RCC 7860 (cell line): Measurements from ENCODE around the gene MRPL55.

Experiments used
- DNase-seq: peaks from one replicate; pipeline ENCODE4 v3.0.0-alpha.2; 2015; ENCODE audit warnings: low spot score
- FAIRE-seq: peaks from 2 replicates; lab custom pipeline; 2012; peaks lifted over from hg19 to GRCh38; lab: Jason Lieb, UNC

MRPL55 gene

GRCh38 chr1:228073857-228074545 lies 35.1 kb downstream of the MRPL55 start:
- DNase-seq (no peak), FAIRE-seq (no peak)

DNA sequence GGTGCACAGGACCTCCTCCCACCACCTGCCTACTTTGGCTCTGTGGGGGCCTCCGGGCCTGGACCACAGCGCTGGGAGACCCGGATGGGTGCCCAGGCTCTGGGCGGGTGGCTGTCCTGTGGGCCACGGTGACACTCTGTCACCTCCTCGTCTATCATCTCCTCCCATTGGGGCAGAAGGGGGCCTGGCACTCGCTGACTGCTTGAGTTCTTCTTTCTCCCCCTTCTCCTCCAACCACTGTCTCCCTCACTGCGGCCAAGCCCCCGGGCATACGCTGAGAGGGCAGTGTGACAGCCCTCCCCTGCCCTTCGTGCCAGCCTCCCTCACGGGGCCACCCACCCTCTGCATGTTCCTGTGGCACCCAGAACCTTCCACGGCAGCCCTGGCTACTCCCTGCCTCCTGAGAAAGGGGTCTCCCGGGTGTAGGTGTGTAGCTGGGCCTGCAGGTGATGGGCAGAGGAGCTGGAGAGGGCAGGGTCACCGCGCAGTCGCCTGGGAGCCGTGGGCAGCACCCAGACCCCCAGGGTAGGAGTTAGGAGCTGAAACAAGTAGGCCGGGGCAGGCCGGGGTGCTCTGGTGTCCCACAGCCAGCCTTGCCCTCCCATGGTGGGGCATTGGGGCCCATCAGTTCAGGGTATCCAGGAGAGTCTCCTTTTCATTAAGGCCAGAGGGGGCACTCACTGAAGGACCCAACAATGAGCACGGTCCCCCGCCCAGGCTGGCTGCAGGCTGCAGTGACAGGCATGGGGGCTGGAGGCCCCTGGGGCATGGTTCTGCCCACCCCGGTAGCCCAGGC lies 35.8 kb downstream of the MRPL55 start:
- no peak for DNase-seq
- FAIRE-seq: no peak

DNA sequence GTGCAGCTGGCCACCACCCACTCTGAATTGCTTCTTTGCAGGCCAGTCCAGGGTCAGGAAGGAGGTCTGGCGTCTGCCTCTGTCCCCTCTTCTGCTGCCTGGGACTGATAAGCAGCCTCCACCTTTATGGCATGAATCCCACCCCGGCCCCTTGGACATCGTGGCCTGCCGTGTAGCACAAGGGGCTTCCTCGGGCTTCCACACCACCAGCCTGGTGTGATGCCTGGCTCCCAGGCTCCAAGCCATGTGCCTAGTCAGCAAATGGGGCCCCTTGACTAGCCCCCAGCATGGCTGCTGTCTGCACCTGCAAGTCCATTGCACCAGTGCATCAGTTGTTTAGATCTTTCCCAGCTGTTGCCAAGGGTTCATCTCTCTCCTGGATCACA lies 36.4 kb downstream of the MRPL55 start:
- no peak for FAIRE-seq
- no peak for DNase-seq

- FAIRE-seq: no peak
- no peak for DNase-seq
These were observed 37.1 kb downstream of the MRPL55 start for GRCh38 chr1:228071839-228072657.

- no peak for FAIRE-seq
- no peak for DNase-seq
These were observed 38.2 kb downstream of the MRPL55 start for GRCh38 chr1:228070851-228071250.

GRCh38 chr1:228070173-228070572 lies 38.9 kb downstream of the MRPL55 start:
- no peak for DNase-seq
- no peak for FAIRE-seq

DNA sequence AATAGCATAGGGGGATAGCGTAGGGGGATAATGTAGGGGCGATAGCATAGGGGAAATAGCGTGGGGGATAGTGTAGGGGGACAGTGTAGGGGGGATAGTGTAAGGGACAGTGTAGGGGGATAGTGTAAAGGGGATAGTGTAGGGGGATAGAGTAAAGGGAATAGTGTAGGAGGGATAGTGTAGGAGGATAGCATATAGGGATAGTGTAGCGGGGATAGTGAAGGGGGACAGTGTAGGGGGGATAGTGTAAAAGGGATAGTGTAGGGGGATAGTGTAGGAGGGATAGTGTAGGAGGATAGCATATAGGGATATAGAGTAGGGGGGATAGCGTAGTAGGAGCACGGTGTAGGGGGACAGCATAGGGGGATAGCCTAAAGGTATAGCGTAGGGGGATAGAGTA lies 40.7 kb downstream of the MRPL55 start:
- FAIRE-seq (no peak), DNase-seq (no peak)

DNA sequence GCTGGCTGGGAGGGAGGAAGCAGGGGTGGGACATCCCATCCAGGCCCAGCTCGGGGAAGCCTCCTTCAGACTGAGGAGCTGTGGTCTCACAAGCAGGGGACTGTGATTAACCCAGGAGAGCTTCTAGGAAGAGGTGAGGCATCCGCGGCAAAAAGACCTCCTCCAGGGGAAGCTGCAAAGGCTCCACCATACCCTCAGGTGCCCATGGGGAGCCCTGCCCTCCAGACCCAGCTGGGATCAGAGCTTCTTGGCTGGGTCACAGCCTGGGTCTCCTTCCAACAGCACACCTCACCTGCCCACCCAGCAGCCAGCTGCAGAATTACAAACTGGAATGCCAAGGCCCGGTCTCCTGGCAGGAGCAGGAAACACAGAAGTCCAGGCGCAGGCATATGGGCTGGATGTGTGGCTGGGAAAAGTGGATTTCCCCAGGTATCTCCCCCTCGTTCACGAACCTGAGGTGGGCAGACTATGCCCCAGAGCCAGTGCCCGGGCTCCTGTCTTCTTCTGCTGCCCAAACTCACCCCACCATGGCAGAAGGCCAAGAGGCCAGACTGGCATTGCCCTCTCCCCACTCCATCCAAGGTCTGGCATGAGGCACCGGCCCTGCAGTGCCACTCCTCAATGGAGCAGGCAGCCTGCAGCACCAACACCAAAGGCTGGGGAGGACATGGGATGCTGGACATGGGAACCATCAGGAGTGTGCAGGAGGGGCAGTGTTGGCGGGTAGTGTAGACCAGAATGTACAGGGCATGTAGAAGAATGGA lies 42.0 kb downstream of the MRPL55 start:
- FAIRE-seq (no peak), DNase-seq (no peak)

DNA sequence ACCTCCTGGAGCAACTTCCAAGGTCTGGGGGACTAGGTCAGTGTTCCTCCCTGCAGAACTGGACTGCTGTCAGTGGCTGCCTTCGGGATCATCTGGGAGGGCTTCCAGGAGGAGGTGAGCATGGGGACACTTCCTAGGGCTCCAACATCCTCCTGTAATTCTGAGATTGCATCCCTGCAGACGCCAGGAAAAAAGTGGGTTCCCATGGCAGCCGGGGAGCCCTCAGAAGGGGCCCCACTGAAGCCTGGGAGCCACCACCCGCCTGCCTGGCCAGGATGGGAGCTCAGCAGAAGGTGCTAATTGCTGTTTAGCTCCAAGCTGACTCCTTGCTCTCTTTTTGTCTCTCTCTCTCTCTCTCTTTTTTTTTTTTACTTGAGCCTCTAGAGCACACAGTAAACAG lies 42.7 kb downstream of the MRPL55 start:
- FAIRE-seq: no peak
- no peak for DNase-seq

- no peak for DNase-seq
- no peak for FAIRE-seq
These were observed 43.4 kb downstream of the MRPL55 start for GRCh38 chr1:228065543-228066347.

DNA sequence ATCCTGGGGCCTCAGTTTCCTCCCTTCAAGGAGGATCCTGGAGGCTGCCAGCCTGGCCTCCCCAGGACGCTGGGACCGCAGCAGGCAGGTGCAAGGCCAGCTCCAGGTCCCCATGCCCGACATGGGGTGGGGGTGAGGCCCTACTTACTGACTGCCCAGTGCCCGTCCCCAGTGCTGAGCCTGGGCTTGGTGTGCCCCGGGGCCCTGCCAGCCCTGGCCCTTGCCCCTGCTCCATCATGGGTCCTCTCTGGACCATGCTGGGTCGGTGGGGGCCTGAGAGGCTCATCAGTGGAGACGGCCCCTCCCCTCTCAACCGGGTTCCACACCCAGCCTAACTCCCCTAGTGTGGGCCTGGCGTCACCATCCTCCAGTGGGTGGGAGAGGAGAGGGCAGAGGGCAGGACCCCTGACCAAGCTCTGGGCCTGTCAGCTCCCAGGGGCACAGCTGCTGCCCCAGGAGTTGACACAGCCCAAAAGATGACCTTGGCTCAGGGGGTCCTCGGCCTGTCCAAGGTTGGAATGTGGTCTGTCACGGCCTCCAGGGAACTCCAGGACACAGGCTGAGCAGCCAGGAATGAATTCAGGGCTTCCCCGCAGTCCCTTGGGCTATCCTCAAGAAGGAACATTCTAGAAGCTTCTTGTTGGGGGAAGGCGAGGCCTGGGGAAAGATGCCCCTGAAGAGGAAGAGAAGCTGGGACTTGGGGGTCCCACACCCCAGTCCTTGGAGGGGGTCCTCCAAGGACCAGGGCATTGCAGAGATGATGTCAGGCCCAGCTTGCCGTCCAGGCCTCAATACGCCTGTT lies 44.2 kb downstream of the MRPL55 start:
- no peak for FAIRE-seq
- no peak for DNase-seq

- no peak for DNase-seq
- no peak for FAIRE-seq
These were observed 44.8 kb downstream of the MRPL55 start for GRCh38 chr1:228064296-228064695.

- no peak for FAIRE-seq
- no peak for DNase-seq
These were observed 45.6 kb downstream of the MRPL55 start for GRCh38 chr1:228063251-228064191.

DNA sequence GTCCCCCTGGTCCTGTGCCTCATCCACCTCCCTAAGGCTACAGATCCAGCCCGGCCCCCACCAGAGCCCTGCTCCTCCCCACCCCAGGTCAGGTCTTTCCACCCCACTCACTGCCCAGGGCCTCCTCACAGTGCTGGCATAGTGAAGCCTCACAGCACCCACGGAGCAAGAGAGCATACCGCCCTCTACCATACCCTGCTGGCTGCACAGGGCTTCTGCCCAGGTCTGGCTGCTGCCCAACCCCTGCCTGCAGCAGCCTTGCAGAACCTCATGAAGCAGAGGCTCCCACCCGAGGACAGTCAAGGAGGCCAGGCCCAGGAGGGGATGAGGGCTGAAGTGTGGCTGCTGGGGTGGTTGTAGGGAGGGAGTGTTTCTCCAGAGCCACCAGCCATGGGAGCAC lies 46.3 kb downstream of the MRPL55 start:
- FAIRE-seq (no peak), DNase-seq (no peak)

- FAIRE-seq (no peak), DNase-seq (no peak)
These were observed 46.9 kb downstream of the MRPL55 start for GRCh38 chr1:228062085-228062791.

- DNase-seq (no peak), FAIRE-seq (no peak)
These were observed 47.6 kb downstream of the MRPL55 start for GRCh38 chr1:228061411-228062084.
